ENCODE data around the gene HCRTR1.

GRCh38 chr1:31585736-31586365, 31.6 kb upstream of the HCRTR1 start:
- no peak for TF ChIP-seq CTCF (IDR thresholded peaks at IDR 0.05)
- TF ChIP-seq EZH2 (IDR thresholded peaks at IDR 0.05; ENCODE audit: borderline replicate concordance, insufficient read depth, low read depth, low read length, poor library complexity, severe bottlenecking): no peak

Data from B cell (primary cell).